Measurements from ENCODE around the gene RAC2. TPM values are rescaled to one million over a fixed set of nuclear protein-coding genes. Genes with fewer than 3 reads are reported as not detected.

RAC2 gene
- total and polyA plus RNA-seq, 9 of the 15 experiments (the other 6 are each of a cell fraction or from before 2014, with no cell fraction given), result 22.7 to 103 (median 43.3) TPM

GRCh38 chr22:37212174-37212906, 31.7 kb downstream of the RAC2 start, which contains the start of gene SSTR3 (continued):
- TF ChIP-seq MEIS2 (IDR thresholded peaks at IDR 0.05; ENCODE audit: partially characterized antibody), result peak; percentile 60
- peak; percentile 93 for TF ChIP-seq EGR1 (conservative IDR thresholded peaks at IDR 0.05)
- peak; percentile 54 for TF ChIP-seq PKNOX1 (IDR thresholded peaks at IDR 0.05)

- no TSS peak for BruUV-seq (replicated peaks)
- FAIRE-seq (no peak), DNase-seq (ENCODE audit: extremely low read depth in 1 of 4, low spot score in 3 of 4) (no peak)
Observed at GRCh38 chr22:37211866-37212173, 32.2 kb downstream of the RAC2 start.

More at GRCh38 chr22:37211866-37212173, 32.2 kb downstream of the RAC2 start:
- Histone ChIP-seq H3K9ac (ENCODE audit: insufficient read depth in 1 of 2, low read depth in 2 of 2, low read length in 2 of 2) (peak overlapping the region in 1 of 2 experiments; percentile 36; a peak in 2 of 4 replicates), H3K4me3 (no peak overlapping the region), H3K27ac (ENCODE audit: extremely low read depth, low read depth, low read length) (no peak overlapping the region), H3K27me3 (ENCODE audit: control insufficient read depth in 2 of 2, insufficient read depth in 2 of 2, low read length in 2 of 2) (peaks cover 0 to 15% of the 10 kb centered on the region in 2 experiments; a peak in 2 of 5 replicates), H3K4me1 (replicated peaks in 1 of 2; ENCODE audit: control insufficient read depth in 2 of 2, insufficient read depth in 2 of 2, low read length in 2 of 2) (peaks cover 0 to 26% of the 10 kb centered on the region in 2 experiments; a peak in 3 of 5 replicates), H3K4me2 (ENCODE audit: insufficient read depth, low read length) (no peak overlapping the region), H2AFZ (ENCODE audit: low read depth, low read length) (no peak overlapping the region), H3K9me1 (ENCODE audit: control insufficient read depth, insufficient read depth, low read length) (no peaks in the 10 kb centered on the region), H3K36me3 (ENCODE audit: control insufficient read depth, insufficient read depth, low read length) (no peaks in the 10 kb centered on the region), H4K20me1 (replicated peaks; ENCODE audit: control insufficient read depth, insufficient read depth, low read length) (no peaks in the 10 kb centered on the region), H3K9me3 (replicated peaks; ENCODE audit: control insufficient read depth, insufficient read depth, low read depth, low read length) (no peaks in the 10 kb centered on the region), H3K79me2 (ENCODE audit: control insufficient read depth, insufficient read depth, low read length) (no peaks in the 10 kb centered on the region)
- no peak for TF ChIP-seq MCM2 (IDR thresholded peaks at IDR 0.05; ENCODE audit: low read depth)
- TF ChIP-seq, protein P1, sequence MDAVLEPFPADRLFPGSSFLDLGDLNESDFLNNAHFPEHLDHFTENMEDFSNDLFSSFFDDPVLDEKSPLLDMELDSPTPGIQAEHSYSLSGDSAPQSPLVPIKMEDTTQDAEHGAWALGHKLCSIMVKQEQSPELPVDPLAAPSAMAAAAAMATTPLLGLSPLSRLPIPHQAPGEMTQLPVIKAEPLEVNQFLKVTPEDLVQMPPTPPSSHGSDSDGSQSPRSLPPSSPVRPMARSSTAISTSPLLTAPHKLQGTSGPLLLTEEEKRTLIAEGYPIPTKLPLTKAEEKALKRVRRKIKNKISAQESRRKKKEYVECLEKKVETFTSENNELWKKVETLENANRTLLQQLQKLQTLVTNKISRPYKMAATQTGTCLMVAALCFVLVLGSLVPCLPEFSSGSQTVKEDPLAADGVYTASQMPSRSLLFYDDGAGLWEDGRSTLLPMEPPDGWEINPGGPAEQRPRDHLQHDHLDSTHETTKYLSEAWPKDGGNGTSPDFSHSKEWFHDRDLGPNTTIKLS (IDR thresholded peaks at IDR 0.05; ENCODE audit: borderline replicate concordance, low read depth), result no peak
- no peak for TF ChIP-seq PYGO2 (tag; IDR thresholded peaks at IDR 0.05)
- no peak for TF ChIP-seq ZNF583 (CRISPR knock-in tag; IDR thresholded peaks at IDR 0.05)
- TF ChIP-seq ZNF444 (CRISPR knock-in tag; IDR thresholded peaks at IDR 0.05), result 0 out of 2 replicates have a peak, but pooled peaks have one; percentile 40
- no peak for TF ChIP-seq PHB (CRISPR knock-in tag; IDR thresholded peaks at IDR 0.05)
- in situ Hi-C loops (cut with MboI) (no loop called here), intact Hi-C loops (cut with micrococcal nuclease) (no loop called here)
- ChIA-PET POLR2A (interaction anchor here (1.0 kb wide), 1 partner anchor 13 kb away, joined by 3 read pairs; no protein-coding TSS in a partner anchor), CTCF (ENCODE audit: low intra/inter-chr PET ratio) (no interaction called here)
- no peak for ATAC-seq
- 10% methylated on average over 2 of the region's 6 CpGs for WGBS (ENCODE audit: insufficient coverage, low coverage, missing lambda C conversion rate)

All from K562 (cell line).